CD14-positive monocyte (primary cell): ENCODE data around the gene IL1A. TPM values are rescaled to one million over a fixed set of nuclear protein-coding genes. Genes with fewer than 3 reads are reported as not detected.

Source experiments
- DNase-seq, 3 donors: peaks; one replicate each; pipeline ENCODE4 v3.0.0-alpha.2; 2011 to 2022
- H2AFZ ChIP-seq: 2 replicates; pipeline ENCODE4 v1.6.0; 2012; ENCODE audit warnings: mild to moderate bottlenecking, low read depth, low read length, inconsistent platforms; ENCODE audit not compliant: insufficient read depth, poor library complexity, severe bottlenecking
- H3K27ac ChIP-seq, 2 donors: 1 replicate in 1 of 2; 2 replicates in 1 of 2; pipeline ENCODE4 v1.5.1; 2012 to 2013; ENCODE audit warnings: low read length in 2 of 2, control low read depth in 1 of 2, inconsistent platforms in 1 of 2, low read depth in 1 of 2, mild to moderate bottlenecking in 1 of 2
- H3K27me3 ChIP-seq, 2 donors: one replicate each; pipeline versions ENCODE4 v1.6.0 to v1.6.1; 2011 to 2013; ENCODE audit warnings: low read length in 2 of 2; ENCODE audit not compliant: control insufficient read depth in 2 of 2, insufficient read depth in 2 of 2
- H3K36me3 ChIP-seq, 2 donors: replicated peaks in 1 of 2; 1 replicate in 1 of 2; 2 replicates in 1 of 2; pipeline versions ENCODE4 v1.5.1 to v1.6.1; 2012 to 2013; ENCODE audit warnings: low read length in 2 of 2, control low read depth in 1 of 2, inconsistent platforms in 1 of 2, mild to moderate bottlenecking in 1 of 2; ENCODE audit not compliant: insufficient read depth in 2 of 2, control insufficient read depth in 1 of 2
- H3K4me1 ChIP-seq, 2 donors: 1 replicate in 1 of 2; 2 replicates in 1 of 2; pipeline versions ENCODE4 v1.5.1 to v1.6.1; 2012 to 2013; ENCODE audit warnings: low read length in 2 of 2, control low read depth in 1 of 2, inconsistent platforms in 1 of 2, mild to moderate bottlenecking in 1 of 2, moderate library complexity in 1 of 2; ENCODE audit not compliant: insufficient read depth in 2 of 2, control insufficient read depth in 1 of 2
- H3K4me2 ChIP-seq: replicated peaks from 2 replicates; pipeline ENCODE3; 2012; ENCODE audit warnings: low read length, moderate library complexity, mild to moderate bottlenecking; ENCODE audit not compliant: poor library complexity, severe bottlenecking; ENCODE audit errors: extremely low read depth
- H3K4me3 ChIP-seq, 3 experiments: fragments of 200-600 bp in 1 of 3; sonication (generic) in 1 of 3; replicated peaks in 1 of 3; 1 replicate in 2 of 3; 2 replicates in 1 of 3; pipeline ENCODE4 v1.5.1; 2011 to 2013; ENCODE audit warnings: low read length in 3 of 3, mild to moderate bottlenecking in 3 of 3, control low read depth in 2 of 3, low read depth in 2 of 3, inconsistent platforms in 1 of 3, moderate library complexity in 1 of 3
- H3K79me2 ChIP-seq: 2 replicates; pipeline ENCODE4 v1.6.0; 2012; ENCODE audit warnings: mild to moderate bottlenecking, control low read depth, inconsistent platforms, low read length, moderate library complexity; ENCODE audit not compliant: insufficient read depth
- H3K9ac ChIP-seq: 2 replicates; pipeline ENCODE4 v1.6.0; 2017; ENCODE audit warnings: low read length, mild to moderate bottlenecking; ENCODE audit not compliant: insufficient read depth, poor library complexity, severe bottlenecking
- H3K9me3 ChIP-seq, 2 donors: replicated peaks in 1 of 2; 1 replicate in 1 of 2; 2 replicates in 1 of 2; pipeline versions ENCODE4 v1.5.1 to v1.6.1; 2012 to 2013; ENCODE audit warnings: low read length in 2 of 2, control low read depth in 1 of 2; ENCODE audit not compliant: control insufficient read depth in 1 of 2, insufficient read depth in 1 of 2
- H4K20me1 ChIP-seq: 2 replicates; pipeline ENCODE4 v1.6.0; 2012; ENCODE audit warnings: mild to moderate bottlenecking, low read length, control low read depth, moderate library complexity; ENCODE audit not compliant: insufficient read depth
- H3K27ac Mint-ChIP-seq, 7 donors: one replicate each; pipeline ENCODE4 v1.8.0; 2020; ENCODE audit warnings: mild to moderate bottlenecking in 7 of 7, mixed read lengths in 7 of 7, moderate library complexity in 6 of 7, inconsistent platforms in 2 of 7
- H3K27me3 Mint-ChIP-seq, 3 donors: one replicate each; pipeline ENCODE4 v1.8.0; 2021 to 2022; ENCODE audit warnings: low read depth in 3 of 3, mild to moderate bottlenecking in 3 of 3, mixed read lengths in 3 of 3, moderate library complexity in 3 of 3, inconsistent platforms in 1 of 3
- H3K36me3 Mint-ChIP-seq, 2 donors: one replicate each; pipeline ENCODE4 v1.8.0; 2020; ENCODE audit warnings: mixed read lengths in 2 of 2, inconsistent platforms in 1 of 2, mild to moderate bottlenecking in 1 of 2
- H3K4me1 Mint-ChIP-seq: one replicate; pipeline ENCODE4 v1.8.0; 2020; ENCODE audit warnings: mild to moderate bottlenecking, mixed read lengths
- H3K4me3 Mint-ChIP-seq, 2 donors: one replicate each; pipeline ENCODE4 v1.8.0; 2020; ENCODE audit warnings: mild to moderate bottlenecking in 2 of 2, mixed read lengths in 2 of 2, moderate library complexity in 1 of 2
- H3K9me3 Mint-ChIP-seq, 7 donors: one replicate each; pipeline ENCODE4 v1.8.0; 2020 to 2022; ENCODE audit warnings: mixed read lengths in 7 of 7, mild to moderate bottlenecking in 6 of 7, moderate library complexity in 6 of 7, inconsistent platforms in 2 of 7
- CTCF ChIP-seq: fragments of 200-600 bp; IDR thresholded peaks from one replicate; pipeline ENCODE4 v1.8.0; 2022; ENCODE audit warnings: antibody characterized with exemption, mild to moderate bottlenecking
- WGBS: methylation state at CpG from one replicate; pipeline ENCODE4 v1.1.5; 2013; ENCODE audit warnings: missing lambda C conversion rate; ENCODE audit not compliant: insufficient coverage; 5-methylcytosine and 5-hydroxymethylcytosine counted together
- intact Hi-C, 2 donors: fragments of 100-400 bp; cut with micrococcal nuclease; formaldehyde crosslinking; loops; one replicate each; pipeline versions ENCODE4 v1.15.0 to v1.15.1; 2023
- polyA plus RNA-seq, 3 donors: library from polyadenylated mRNA; depleted of rRNA in 1 of 3; unstranded in 2 of 3; stranded (reverse) in 1 of 3; fragments of 300-500 nt in 2 of 3; fragments of >200 nt in 1 of 3; fragmentation: Illumina TruSeq in 2 of 3; gene quantifications; 1 replicate in 2 of 3; 2 replicates in 1 of 3; pipeline ENCODE4 v1.2.3, GENCODE V29; 2012 to 2021

The IL1A gene
- polyA plus RNA-seq, 3 donors = 0.26 to 0.83 TPM; not detected in 1

DNA sequence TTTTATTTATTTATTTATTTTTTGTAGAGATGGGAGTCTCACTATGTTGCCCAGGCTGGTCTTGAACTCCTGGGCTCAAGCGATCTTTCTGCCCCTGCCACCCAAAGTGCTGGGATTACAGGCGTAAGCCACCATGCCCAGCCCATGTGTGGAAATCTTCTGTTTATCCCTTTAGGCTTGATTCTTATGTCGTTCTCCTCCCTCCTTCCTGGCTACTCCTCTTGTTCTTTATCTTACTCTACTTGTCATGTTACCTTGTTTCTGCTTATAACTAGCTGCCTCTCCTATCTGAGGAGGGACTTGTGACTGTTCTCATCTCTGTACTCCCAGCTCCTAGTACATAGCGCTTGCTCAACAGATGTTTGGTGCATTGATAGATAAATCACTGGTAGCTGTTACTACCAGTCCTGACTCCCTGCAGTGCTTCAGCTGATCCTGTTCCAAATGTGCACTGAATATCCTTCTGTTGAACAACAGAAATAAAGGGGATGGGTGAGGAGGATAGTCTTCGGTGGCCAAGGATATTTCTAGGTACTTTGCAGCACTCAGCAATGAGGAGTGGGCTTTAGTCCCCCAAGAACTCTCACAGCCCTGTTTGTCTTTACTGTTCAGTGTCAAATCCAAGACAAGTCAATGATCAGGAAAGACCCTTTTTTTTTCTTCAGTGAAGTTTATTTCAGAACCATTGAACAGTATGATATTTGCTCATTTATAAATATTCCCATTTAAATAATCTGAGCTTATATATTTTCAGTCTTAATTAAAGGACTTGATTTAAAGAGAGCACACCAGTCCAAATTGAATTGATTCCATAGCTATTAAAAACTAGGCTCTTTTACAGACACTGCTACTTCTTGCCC is 45.0 kb upstream of the IL1A start:
- peaks cover under 1% of the 10 kb centered on the region for H3K79me2 ChIP-seq

More for the DNA sequence above, 45.0 kb upstream of the IL1A start:
- no peak for TF ChIP-seq CTCF
- no peak overlapping the region for H2AFZ ChIP-seq
- DNase-seq = peak; percentile 14 to 77 (median 60)
- peaks cover 36 to 49% of the 10 kb centered on the region in 2 donors for H3K36me3 ChIP-seq
- H3K9me3 Mint-ChIP-seq = peaks cover 0 to 8% (median 0%) of the 10 kb centered on the region in 7 donors
- peaks cover 0 to 8% (median 4%) of the 10 kb centered on the region in 3 donors for H3K27me3 Mint-ChIP-seq
- 100% methylated on average over 2 of the region's 5 CpGs for WGBS
- no peak overlapping the region for H3K9ac ChIP-seq
- peaks cover 36% of the 10 kb centered on the region for H3K4me1 Mint-ChIP-seq
- no peak overlapping the region for H3K4me2 ChIP-seq
- H3K4me3 ChIP-seq = no peak overlapping the region
- no peaks in the 10 kb centered on the region for H3K27me3 ChIP-seq
- no peak overlapping the region for H3K4me3 Mint-ChIP-seq
- peaks cover 33 to 34% of the 10 kb centered on the region in 2 donors for H3K4me1 ChIP-seq
- H4K20me1 ChIP-seq = peaks cover 53% of the 10 kb centered on the region
- peak overlapping the region in 3 of 7 donors; percentile 33 to 77 (median 50) for H3K27ac Mint-ChIP-seq
- intact Hi-C loops = no loop called here
- peaks cover 50% of the 10 kb centered on the region in 2 donors for H3K36me3 Mint-ChIP-seq
- H3K9me3 ChIP-seq = no peaks in the 10 kb centered on the region
- no peak overlapping the region for H3K27ac ChIP-seq
